SK-N-SH (cell line): ENCODE data around the gene FIGN. TPM values are rescaled to one million over a fixed set of nuclear protein-coding genes. Genes with fewer than 3 reads are reported as not detected.

ENCODE experiments used
- CTCF ChIA-PET: fragments of 300-600, 350-600 bp; formaldehyde crosslinking; extraction: SDS; loops from one replicate; lab custom pipeline; 2021; lab: Yijun Ruan, JAX
- POLR2A ChIA-PET: fragments of 350-600 bp; sonication (Branson Sonifier 250); formaldehyde crosslinking; extraction: SDS; loops from one replicate; lab custom pipeline; 2020; ENCODE audit warnings: antibody characterized with exemption, inconsistent platforms; lab: Yijun Ruan, JAX
- DNase-seq: peaks from one replicate; pipeline ENCODE4 v3.0.0; 2012
- H2AFZ ChIP-seq: fragments of 200-600 bp; sonication (generic); 2 replicates; pipeline ENCODE4 v1.8.1; 2016; ENCODE audit warnings: antibody characterized with exemption, mild to moderate bottlenecking, low read depth
- H3F3A ChIP-seq: fragments of 200-600 bp; sonication (generic); replicated peaks from 2 replicates; pipeline ENCODE3; 2016; ENCODE audit warnings: antibody characterized with exemption, mild to moderate bottlenecking; ENCODE audit not compliant: insufficient read depth
- H3K27ac ChIP-seq, 2 experiments: fragments of 200-500 bp in 1 of 2; fragments of 200-600 bp in 1 of 2; sonication (Bioruptor generic) in 1 of 2; sonication (generic), shearing (Covaris generic) in 1 of 2; 2 replicates each; pipeline versions ENCODE4 v1.5.1 to v1.6.1; 2014 to 2016; ENCODE audit warnings: low read depth in 2 of 2, inconsistent platforms in 1 of 2, low read length in 1 of 2, mild to moderate bottlenecking in 1 of 2, mixed read lengths in 1 of 2
- H3K27me3 ChIP-seq: fragments of 200-600 bp; sonication (generic), shearing (Covaris generic); 2 replicates; pipeline ENCODE4 v1.6.1; 2016; ENCODE audit warnings: mixed run types; ENCODE audit not compliant: insufficient read depth
- H3K36me3 ChIP-seq, 2 experiments: fragments of 200-500 bp in 1 of 2; fragments of 200-600 bp in 1 of 2; sonication (Bioruptor generic) in 1 of 2; sonication (generic) in 1 of 2; replicated peaks in 1 of 2; 2 replicates each; pipeline versions ENCODE3 to v1.5.1; 2014 to 2016; ENCODE audit warnings: low read length in 1 of 2, mild to moderate bottlenecking in 1 of 2; ENCODE audit not compliant: insufficient read depth in 2 of 2, control insufficient read depth in 1 of 2
- H3K4me1 ChIP-seq, 2 experiments: fragments of 200-500 bp in 1 of 2; fragments of 200-600 bp in 1 of 2; sonication (Bioruptor generic) in 1 of 2; sonication (generic), shearing (Covaris generic) in 1 of 2; 2 replicates each; pipeline versions ENCODE4 v1.5.1 to v1.6.1; 2014 to 2016; ENCODE audit warnings: low read depth in 1 of 2, low read length in 1 of 2, mixed run types in 1 of 2; ENCODE audit not compliant: insufficient read depth in 2 of 2, control insufficient read depth in 1 of 2
- H3K4me2 ChIP-seq: fragments of 200-600 bp; sonication (generic), shearing (Covaris generic); 2 replicates; pipeline ENCODE4 v1.6.1; 2017; ENCODE audit warnings: mixed run types
- H3K4me3 ChIP-seq, 2 experiments: fragments of 200-500 bp in 1 of 2; fragments of 200-600 bp in 1 of 2; sonication (Bioruptor generic) in 1 of 2; sonication (generic), shearing (Covaris generic) in 1 of 2; 2 replicates each; pipeline versions ENCODE4 v1.5.1 to v1.8.1; 2014 to 2016; ENCODE audit warnings: low read depth in 2 of 2, inconsistent platforms in 1 of 2, low read length in 1 of 2, mild to moderate bottlenecking in 1 of 2, mixed read lengths in 1 of 2, moderate library complexity in 1 of 2
- H3K79me2 ChIP-seq: fragments of 200-600 bp; sonication (generic); 2 replicates; pipeline ENCODE4 v1.8.1; 2017; ENCODE audit warnings: mild to moderate bottlenecking; ENCODE audit not compliant: insufficient read depth
- H3K9ac ChIP-seq: fragments of 200-600 bp; sonication (generic); 2 replicates; pipeline ENCODE4 v1.6.1; 2017; ENCODE audit warnings: mixed run types
- H3K9me2 ChIP-seq: fragments of 200-600 bp; sonication (generic); 2 replicates; pipeline ENCODE4 v1.6.1; 2017; ENCODE audit warnings: mixed run types
- H3K9me3 ChIP-seq: fragments of 200-600 bp; sonication (generic); 2 replicates; pipeline ENCODE4 v1.6.1; 2017; ENCODE audit warnings: mixed run types, mild to moderate bottlenecking, moderate library complexity
- H4K20me1 ChIP-seq: fragments of 200-600 bp; sonication (generic); 2 replicates; pipeline ENCODE4 v1.6.1; 2017; ENCODE audit warnings: mild to moderate bottlenecking, mixed run types; ENCODE audit not compliant: insufficient read depth
- EP300 ChIP-seq, 2 experiments: IDR thresholded peaks; 2 replicates each; pipeline versions ENCODE4 v1.4.0 to v1.6.1; 2012; ENCODE audit warnings: borderline replicate concordance in 1 of 2, low read depth in 1 of 2, low read length in 1 of 2
- EZH2phosphoT487 ChIP-seq: fragments of 200-600 bp; sonication (generic); IDR thresholded peaks from 2 replicates; pipeline ENCODE4 v1.6.1; 2017; ENCODE audit warnings: low read depth, mixed run types, mild to moderate bottlenecking, antibody characterized with exemption, moderate library complexity, borderline replicate concordance
- FOXM1 ChIP-seq: IDR thresholded peaks from 2 replicates; pipeline ENCODE4 v1.4.0; 2012; ENCODE audit warnings: low read depth, mild to moderate bottlenecking
- GABPA ChIP-seq: IDR thresholded peaks from 2 replicates; pipeline ENCODE4 v1.4.0; 2012; ENCODE audit warnings: low read depth, mild to moderate bottlenecking
- GATA2 ChIP-seq: sonication (generic); formaldehyde crosslinking; IDR thresholded peaks from 2 replicates; pipeline ENCODE4 v1.5.0; 2020; ENCODE audit warnings: mild to moderate bottlenecking, missing genetic modification reagents
- JUND ChIP-seq: IDR thresholded peaks from 2 replicates; pipeline ENCODE4 v1.4.0; 2012
- MAX ChIP-seq: IDR thresholded peaks from 2 replicates; pipeline ENCODE4 v1.4.0; 2012; ENCODE audit warnings: low read depth
- MEF2A ChIP-seq: IDR thresholded peaks from 2 replicates; pipeline ENCODE4 v1.4.0; 2012; ENCODE audit warnings: low read depth, borderline replicate concordance
- MXI1 ChIP-seq: IDR thresholded peaks from 2 replicates; pipeline ENCODE4 v1.6.1; 2012; ENCODE audit warnings: mild to moderate bottlenecking, low read depth, low read length, improper control_type of control experiment
- RCOR1 ChIP-seq: fragments of 150-350 bp; IDR thresholded peaks from 2 replicates; pipeline ENCODE4 v1.6.1; 2017; ENCODE audit warnings: antibody characterized with exemption, low read length
- RFX5 ChIP-seq: IDR thresholded peaks from 2 replicates; pipeline ENCODE4 v1.6.1; 2012; ENCODE audit warnings: mild to moderate bottlenecking, improper control_type of control experiment, low read length
- SMC3 ChIP-seq: IDR thresholded peaks from 2 replicates; pipeline ENCODE4 v1.6.1; 2012; ENCODE audit warnings: low read depth, low read length, improper control_type of control experiment
- TAF1 ChIP-seq: IDR thresholded peaks from 2 replicates; pipeline ENCODE4 v1.6.1; 2012; ENCODE audit warnings: low read depth, mild to moderate bottlenecking, low read length, moderate library complexity, borderline replicate concordance
- TCF12 ChIP-seq: IDR thresholded peaks from 2 replicates; pipeline ENCODE4 v1.4.0; 2012
- TEAD4 ChIP-seq: IDR thresholded peaks from 2 replicates; pipeline ENCODE4 v1.4.0; 2012; ENCODE audit warnings: mild to moderate bottlenecking, borderline replicate concordance; ENCODE audit not compliant: insufficient read depth
- YY1 ChIP-seq: IDR thresholded peaks from 2 replicates; pipeline ENCODE4 v1.4.0; 2012; ENCODE audit warnings: low read depth, mild to moderate bottlenecking
- WGBS: methylation state at CpG from one replicate; pipeline ENCODE4 v1.1.6; 2017; ENCODE audit warnings: low lambda C conversion rate; 5-methylcytosine and 5-hydroxymethylcytosine counted together
- polyA plus RNA-seq, 3 experiments: library from polyadenylated mRNA; depleted of rRNA; stranded (reverse); fragments of >200 nt; gene quantifications; 2 replicates each; pipeline ENCODE4 v1.2.3, GENCODE V29; 2012
- TF ChIP-seq, protein P1 (sequence below): IDR thresholded peaks from 2 replicates; pipeline ENCODE4 v1.6.1; 2012; ENCODE audit warnings: mild to moderate bottlenecking, low read depth, low read length, moderate library complexity

The FIGN gene
- polyA plus RNA-seq, 1 of the 3 experiments (the other 2 are of a cell fraction), result 0.74 TPM

- no peak overlapping the region for H3K4me3 ChIP-seq
- 100% methylated on average over 1 of the region's 1 CpG for WGBS
- H3K36me3 ChIP-seq, result no peaks in the 10 kb centered on the region
- H3K4me1 ChIP-seq, result peaks cover 0 to 33% of the 10 kb centered on the region in 2 experiments; a peak in 2 of 4 replicates
- H3F3A ChIP-seq, result no peaks in the 10 kb centered on the region
- no peaks in the 10 kb centered on the region for H3K27me3 ChIP-seq
- no peak overlapping the region for H2AFZ ChIP-seq
- H3K9ac ChIP-seq, result no peak overlapping the region
- DNase-seq, result no peak
- TF ChIP-seq, protein P1, sequence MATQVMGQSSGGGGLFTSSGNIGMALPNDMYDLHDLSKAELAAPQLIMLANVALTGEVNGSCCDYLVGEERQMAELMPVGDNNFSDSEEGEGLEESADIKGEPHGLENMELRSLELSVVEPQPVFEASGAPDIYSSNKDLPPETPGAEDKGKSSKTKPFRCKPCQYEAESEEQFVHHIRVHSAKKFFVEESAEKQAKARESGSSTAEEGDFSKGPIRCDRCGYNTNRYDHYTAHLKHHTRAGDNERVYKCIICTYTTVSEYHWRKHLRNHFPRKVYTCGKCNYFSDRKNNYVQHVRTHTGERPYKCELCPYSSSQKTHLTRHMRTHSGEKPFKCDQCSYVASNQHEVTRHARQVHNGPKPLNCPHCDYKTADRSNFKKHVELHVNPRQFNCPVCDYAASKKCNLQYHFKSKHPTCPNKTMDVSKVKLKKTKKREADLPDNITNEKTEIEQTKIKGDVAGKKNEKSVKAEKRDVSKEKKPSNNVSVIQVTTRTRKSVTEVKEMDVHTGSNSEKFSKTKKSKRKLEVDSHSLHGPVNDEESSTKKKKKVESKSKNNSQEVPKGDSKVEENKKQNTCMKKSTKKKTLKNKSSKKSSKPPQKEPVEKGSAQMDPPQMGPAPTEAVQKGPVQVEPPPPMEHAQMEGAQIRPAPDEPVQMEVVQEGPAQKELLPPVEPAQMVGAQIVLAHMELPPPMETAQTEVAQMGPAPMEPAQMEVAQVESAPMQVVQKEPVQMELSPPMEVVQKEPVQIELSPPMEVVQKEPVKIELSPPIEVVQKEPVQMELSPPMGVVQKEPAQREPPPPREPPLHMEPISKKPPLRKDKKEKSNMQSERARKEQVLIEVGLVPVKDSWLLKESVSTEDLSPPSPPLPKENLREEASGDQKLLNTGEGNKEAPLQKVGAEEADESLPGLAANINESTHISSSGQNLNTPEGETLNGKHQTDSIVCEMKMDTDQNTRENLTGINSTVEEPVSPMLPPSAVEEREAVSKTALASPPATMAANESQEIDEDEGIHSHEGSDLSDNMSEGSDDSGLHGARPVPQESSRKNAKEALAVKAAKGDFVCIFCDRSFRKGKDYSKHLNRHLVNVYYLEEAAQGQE, result no peak
- no peak for TF ChIP-seq JUND
- no peak for TF ChIP-seq EP300 (IDR thresholded peaks at IDR 0.05; ENCODE audit: borderline replicate concordance in 1 of 2, low read depth in 1 of 2, low read length in 1 of 2)
- H3K9me2 ChIP-seq, result no peaks in the 10 kb centered on the region
- H3K27ac ChIP-seq, result no peak overlapping the region
- H3K9me3 ChIP-seq, result no peaks in the 10 kb centered on the region
- H4K20me1 ChIP-seq, result no peaks in the 10 kb centered on the region
- no peaks in the 10 kb centered on the region for H3K79me2 ChIP-seq
- H3K4me2 ChIP-seq, result no peak overlapping the region
- CTCF ChIA-PET, result interaction anchor here (0.6 kb wide), 1 partner anchor 17 kb away, joined by 3 read pairs; no protein-coding TSS in a partner anchor
- POLR2A ChIA-PET, result interaction anchor here (0.6 kb wide), 1 partner anchor 764 kb away, joined by 3 read pairs; no protein-coding TSS in a partner anchor
Observed at GRCh38 chr2:163715668-163716067, 20.1 kb downstream of the FIGN start.

DNA sequence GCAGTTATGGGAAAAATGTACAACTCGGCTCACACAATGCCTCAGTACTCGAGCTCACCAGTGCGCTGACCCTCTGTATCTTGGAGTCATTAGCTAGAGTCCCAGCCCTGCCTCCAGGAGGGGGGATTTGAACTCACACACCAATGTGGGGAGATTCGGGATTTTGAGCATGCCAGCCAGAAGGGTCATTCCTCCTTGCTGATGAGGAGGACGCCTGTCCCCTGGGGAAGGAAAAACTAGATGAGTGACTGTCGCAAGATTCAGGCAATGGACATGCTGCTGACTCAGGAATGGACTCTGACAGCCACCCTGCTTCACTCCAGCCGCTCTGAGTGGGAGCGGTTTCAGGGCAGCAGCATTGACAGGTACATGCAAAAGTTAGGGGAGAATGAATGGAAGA, 20.6 kb downstream of the FIGN start:
- Histone ChIP-seq H3K36me3 (no peaks in the 10 kb centered on the region), H3K9me2 (no peaks in the 10 kb centered on the region), H3K4me1 (peaks cover 0 to 33% of the 10 kb centered on the region in 2 experiments; a peak in 2 of 4 replicates), H3K27me3 (no peaks in the 10 kb centered on the region), H3K9me3 (no peaks in the 10 kb centered on the region), H3K27ac (no peak overlapping the region), H3K4me3 (no peak overlapping the region), H3K79me2 (no peaks in the 10 kb centered on the region), H3K4me2 (no peak overlapping the region), H4K20me1 (no peaks in the 10 kb centered on the region), H3K9ac (no peak overlapping the region), H3F3A (no peaks in the 10 kb centered on the region), H2AFZ (no peak overlapping the region)
- ChIA-PET CTCF (interaction anchor here (0.6 to 1.7 kb wide), 3 partner anchors 14 to 18 kb away, joined by 3 read pairs; no protein-coding TSS in a partner anchor), POLR2A (interaction anchor here (0.6 to 2.0 kb wide), 2 partner anchors 21 to 765 kb away, joined by 3 to 12 read pairs; partner anchors contain the start of gene FIGN)
- TF ChIP-seq MXI1 (no peak), GATA2 (no peak), MEF2A (no peak), MAX (no peak), TEAD4 (no peak), FOXM1 (no peak), YY1 (no peak), GABPA (no peak), RFX5 (no peak), JUND (no peak), EZH2phosphoT487 (no peak), SMC3 (no peak), TCF12 (no peak), RCOR1 (no peak), TAF1 (no peak)
- TF ChIP-seq, protein P1, result no peak
- DNase-seq, result no peak
- WGBS, result 95% methylated on average over 6 of the region's 8 CpGs
